Breast epithelium (tissue), 4 donors: ENCODE measurements around the gene IGF1R. TPM values are rescaled to one million over a fixed set of nuclear protein-coding genes. Genes with fewer than 3 reads are reported as not detected.

Source experiments
- DNase-seq, 2 donors: peaks; one replicate each; pipeline ENCODE4 v3.0.0-alpha.2; 2019; ENCODE audit warnings: low spot score in 2 of 2
- H3K27ac ChIP-seq, 2 donors: fragments of 200-600 bp; sonication (generic) in 1 of 2; one replicate each; pipeline ENCODE4 v1.5.1; 2016 to 2019; ENCODE audit warnings: mild to moderate bottlenecking in 1 of 2
- H3K27me3 ChIP-seq, 2 donors: fragments of 200-600 bp; sonication (generic) in 1 of 2; one replicate each; pipeline versions ENCODE4 v1.5.1 to v1.6.0; 2017 to 2019; ENCODE audit warnings: control low read depth in 1 of 2, mild to moderate bottlenecking in 1 of 2
- H3K36me3 ChIP-seq: fragments of 200-600 bp; one replicate; pipeline ENCODE4 v1.5.1; 2019
- H3K4me1 ChIP-seq, 2 donors: fragments of 200-600 bp; sonication (generic); one replicate each; pipeline ENCODE4 v1.5.1; 2016 to 2019; ENCODE audit warnings: control low read depth in 1 of 2
- H3K4me3 ChIP-seq, 3 donors: fragments of 200-600 bp; sonication (generic); 1 replicate in 2 of 3; 2 replicates in 1 of 3; pipeline ENCODE4 v1.5.1; 2016 to 2019; ENCODE audit warnings: mild to moderate bottlenecking in 3 of 3, moderate library complexity in 2 of 3
- H3K9me3 ChIP-seq, 2 donors: fragments of 200-600 bp; sonication (generic) in 1 of 2; one replicate each; pipeline ENCODE4 v1.5.1; 2016 to 2019; ENCODE audit warnings: control low read depth in 1 of 2
- POLR2A ChIP-seq: fragments of 450-650 bp; IDR thresholded peaks from one replicate; pipeline ENCODE4 v1.6.1; 2016; ENCODE audit warnings: antibody characterized with exemption, mild to moderate bottlenecking, moderate library complexity
- POLR2AphosphoS5 ChIP-seq, 3 donors: sonication (generic); formaldehyde crosslinking; IDR thresholded peaks; one replicate each; pipeline ENCODE4 v1.6.1; 2017; ENCODE audit warnings: antibody characterized with exemption in 3 of 3
- intact Hi-C: fragments of 100-400 bp; cut with DNase I; formaldehyde crosslinking; loops from one replicate; pipeline ENCODE4 v1.15.1; 2023; ENCODE audit warnings: low total_unique reads
- total RNA-seq, 3 donors: library from RNA; depleted of rRNA; stranded (reverse); fragments of >200 nt; gene quantifications; one replicate each; pipeline ENCODE4 v1.1.0, GENCODE V29; 2016
- TF ChIP-seq, protein P1 (sequence below), 3 donors: fragments of 450-650 bp; IDR thresholded peaks; one replicate each; pipeline ENCODE4 v1.5.1; 2016 to 2017; ENCODE audit warnings: antibody characterized with exemption in 3 of 3, mild to moderate bottlenecking in 3 of 3, moderate library complexity in 3 of 3

Gene IGF1R
- total RNA-seq, 3 donors from 2014 or later, result 61.8 to 146 (median 103) TPM

DNA sequence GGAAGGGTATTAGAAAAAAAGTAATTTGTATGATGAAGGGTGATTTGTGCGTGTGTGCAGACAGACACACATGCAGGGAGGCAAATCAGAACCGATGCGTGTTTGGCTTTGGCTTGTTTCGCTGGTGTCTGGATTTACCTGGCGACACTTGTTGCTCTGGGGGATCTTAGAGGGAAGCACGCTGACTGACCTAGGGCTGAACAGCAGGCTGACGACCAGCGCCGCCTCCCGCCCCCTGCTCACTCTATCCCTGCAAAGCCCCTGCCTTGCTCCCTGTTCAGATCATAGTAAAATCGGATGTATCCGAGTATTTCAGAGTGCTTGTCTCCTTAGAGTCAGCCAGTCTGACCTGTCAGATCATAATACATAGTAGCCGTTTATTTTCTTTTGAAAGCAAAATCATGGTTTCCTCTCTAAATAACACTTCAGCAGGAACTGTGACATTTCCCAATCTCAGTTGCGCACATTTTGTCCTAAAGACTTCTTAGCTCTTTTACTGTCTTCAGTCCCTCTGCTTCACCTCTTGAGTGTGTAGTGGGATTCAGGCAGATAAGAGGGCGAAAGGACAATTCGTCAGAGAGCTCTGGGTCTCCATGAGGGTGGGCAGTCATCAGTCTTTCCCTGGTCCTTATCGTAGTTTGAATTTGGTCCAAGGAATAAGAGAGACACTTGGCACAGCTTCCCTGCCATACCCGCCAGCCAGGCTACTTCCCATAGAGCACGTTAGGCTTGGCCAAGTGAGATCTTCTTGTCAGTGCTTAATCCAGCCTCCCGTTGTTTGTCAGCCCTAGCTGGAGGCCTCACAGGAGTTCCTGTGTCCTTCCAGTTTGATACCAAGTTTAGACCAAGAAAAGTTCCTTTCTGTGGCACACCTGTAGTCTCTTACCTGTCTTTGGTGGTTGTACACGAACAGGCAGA, 261.9 kb downstream of the IGF1R start:
- Histone ChIP-seq H3K36me3 (peaks cover 8% of the 10 kb centered on the region), H3K4me1 (peaks cover 0 to 10% of the 10 kb centered on the region in 2 donors)

DNA sequence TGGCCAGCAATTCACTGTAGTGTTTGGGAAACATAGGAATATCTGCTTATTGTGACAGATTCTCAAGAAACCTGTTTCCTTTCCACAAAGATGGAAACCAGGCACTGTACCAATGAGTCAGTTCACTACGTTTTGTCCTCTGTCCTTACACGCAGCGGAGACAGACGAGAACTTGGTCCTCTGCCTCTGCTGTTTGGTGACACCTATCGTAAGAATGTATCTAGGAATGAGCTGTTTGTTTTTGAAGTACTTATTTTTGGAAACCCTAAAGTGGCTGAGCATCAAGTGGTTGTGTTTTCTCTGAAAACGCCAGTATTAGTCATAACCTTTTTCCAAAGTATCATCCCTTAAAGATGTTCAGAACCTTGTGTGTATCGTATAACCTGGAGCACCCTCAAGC, 266.3 kb downstream of the IGF1R start:
- intact Hi-C loops, result no loop called here
- TF ChIP-seq POLR2A (no peak), POLR2AphosphoS5 (IDR thresholded peaks at IDR 0.05) (no peak)
- TF ChIP-seq, protein P1, sequence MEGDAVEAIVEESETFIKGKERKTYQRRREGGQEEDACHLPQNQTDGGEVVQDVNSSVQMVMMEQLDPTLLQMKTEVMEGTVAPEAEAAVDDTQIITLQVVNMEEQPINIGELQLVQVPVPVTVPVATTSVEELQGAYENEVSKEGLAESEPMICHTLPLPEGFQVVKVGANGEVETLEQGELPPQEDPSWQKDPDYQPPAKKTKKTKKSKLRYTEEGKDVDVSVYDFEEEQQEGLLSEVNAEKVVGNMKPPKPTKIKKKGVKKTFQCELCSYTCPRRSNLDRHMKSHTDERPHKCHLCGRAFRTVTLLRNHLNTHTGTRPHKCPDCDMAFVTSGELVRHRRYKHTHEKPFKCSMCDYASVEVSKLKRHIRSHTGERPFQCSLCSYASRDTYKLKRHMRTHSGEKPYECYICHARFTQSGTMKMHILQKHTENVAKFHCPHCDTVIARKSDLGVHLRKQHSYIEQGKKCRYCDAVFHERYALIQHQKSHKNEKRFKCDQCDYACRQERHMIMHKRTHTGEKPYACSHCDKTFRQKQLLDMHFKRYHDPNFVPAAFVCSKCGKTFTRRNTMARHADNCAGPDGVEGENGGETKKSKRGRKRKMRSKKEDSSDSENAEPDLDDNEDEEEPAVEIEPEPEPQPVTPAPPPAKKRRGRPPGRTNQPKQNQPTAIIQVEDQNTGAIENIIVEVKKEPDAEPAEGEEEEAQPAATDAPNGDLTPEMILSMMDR (IDR thresholded peaks at IDR 0.05), result no peak
- Histone ChIP-seq H3K36me3 (peaks cover 8% of the 10 kb centered on the region), H3K27me3 (no peaks in the 10 kb centered on the region), H3K9me3 (no peaks in the 10 kb centered on the region), H3K27ac (peak overlapping the region in 1 of 2 donors; percentile 46), H3K4me3 (no peak overlapping the region), H3K4me1 (peaks cover 0 to 3% of the 10 kb centered on the region in 2 donors)
- no peak for DNase-seq

More for the DNA sequence above, 261.9 kb downstream of the IGF1R start:
- Histone ChIP-seq H3K27ac (no peak overlapping the region), H3K9me3 (no peaks in the 10 kb centered on the region), H3K4me3 (no peak overlapping the region), H3K27me3 (no peaks in the 10 kb centered on the region)
- intact Hi-C loops, result no loop called here
- DNase-seq, result no peak
- TF ChIP-seq POLR2A (no peak), POLR2AphosphoS5 (IDR thresholded peaks at IDR 0.05) (no peak)
- TF ChIP-seq, protein P1 (IDR thresholded peaks at IDR 0.05), result no peak

DNA sequence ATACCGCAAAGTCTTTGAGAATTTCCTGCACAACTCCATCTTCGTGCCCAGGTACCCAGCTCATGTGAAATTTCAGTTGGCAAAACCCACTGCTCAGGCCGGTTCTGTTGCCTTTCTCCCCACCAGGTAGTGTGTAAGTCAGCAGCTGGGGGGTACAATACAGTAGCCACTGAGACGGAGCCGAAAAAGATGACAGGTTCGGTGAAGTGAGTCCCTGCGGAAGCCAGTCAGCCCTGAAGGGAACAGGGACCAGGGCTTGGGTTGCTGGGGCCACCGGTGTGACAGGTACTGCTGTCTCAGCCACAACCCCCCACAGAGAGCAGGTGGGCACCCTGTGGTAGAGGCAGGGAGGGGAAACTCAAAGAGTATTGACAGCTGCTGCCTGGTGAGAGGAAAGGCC, 268.5 kb downstream of the IGF1R start:
- Histone ChIP-seq H3K4me1 (peaks cover 0 to 3% of the 10 kb centered on the region in 2 donors), H3K27me3 (no peaks in the 10 kb centered on the region), H3K9me3 (no peaks in the 10 kb centered on the region), H3K4me3 (no peak overlapping the region), H3K36me3 (peaks cover 8% of the 10 kb centered on the region), H3K27ac (no peak overlapping the region)
- no peak for DNase-seq
- TF ChIP-seq, protein P1 (IDR thresholded peaks at IDR 0.05), result no peak
- TF ChIP-seq POLR2AphosphoS5 (IDR thresholded peaks at IDR 0.05) (no peak), POLR2A (no peak)
- intact Hi-C loops, result no loop called here

DNA sequence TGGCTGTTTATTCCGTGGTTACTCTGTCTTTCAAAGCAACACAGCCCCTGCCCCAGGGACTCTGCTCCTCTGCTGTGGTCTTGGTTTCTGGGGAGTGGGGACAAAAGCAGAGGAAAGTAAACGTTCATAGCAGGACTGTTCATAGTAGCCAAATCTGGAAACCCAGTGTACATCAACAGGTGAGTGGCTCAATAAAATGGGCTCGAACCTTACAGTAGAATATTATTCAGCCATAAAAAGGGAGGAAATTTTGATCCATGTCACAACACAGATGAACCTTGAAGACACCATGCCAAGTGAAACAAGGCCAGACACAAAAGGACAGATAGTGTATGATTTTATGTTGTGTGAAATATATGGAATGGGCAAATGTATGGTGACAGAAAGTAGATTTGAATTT, 269.1 kb downstream of the IGF1R start:
- Histone ChIP-seq H3K4me1 (peaks cover 0 to 3% of the 10 kb centered on the region in 2 donors), H3K4me3 (no peak overlapping the region), H3K27me3 (no peaks in the 10 kb centered on the region), H3K9me3 (no peaks in the 10 kb centered on the region), H3K36me3 (peaks cover 8% of the 10 kb centered on the region), H3K27ac (no peak overlapping the region)
- no peak for TF ChIP-seq POLR2A
- TF ChIP-seq, protein P1 (IDR thresholded peaks at IDR 0.05), result no peak
- no peak for TF ChIP-seq POLR2AphosphoS5 (IDR thresholded peaks at IDR 0.05)
- intact Hi-C loops, result no loop called here
- no peak for DNase-seq
